GM18907 (cell line): Measurements from ENCODE around the gene IL17RE.

ENCODE experiments used
- ATAC-seq: cut with Tn5 transposase; IDR thresholded peaks from one replicate; pipeline ENCODE4 v1.9.1; 2021; ENCODE audit warnings: mild to moderate bottlenecking, moderate library complexity; ENCODE audit not compliant: unreplicated experiment

The IL17RE gene

DNA sequence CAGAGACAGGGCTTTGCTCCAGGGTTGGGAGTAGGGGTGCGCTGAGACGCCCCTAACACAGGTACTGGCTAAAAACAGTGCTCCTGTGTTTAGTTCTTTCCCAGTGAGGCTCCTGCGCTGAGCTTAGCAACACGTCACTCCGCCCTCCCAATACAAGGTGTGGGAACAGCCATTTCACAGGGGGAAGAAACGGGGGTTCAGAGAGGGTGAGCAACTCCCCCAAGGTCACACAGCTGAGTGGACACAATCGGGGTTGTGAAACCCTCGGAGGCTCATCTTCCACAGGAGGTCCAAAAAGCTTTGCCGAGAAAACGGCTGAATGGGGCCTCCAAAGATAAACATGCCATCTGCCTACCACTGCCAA lies 48.9 kb downstream of the IL17RE start:
- ATAC-seq, result peak; percentile 31

DNA sequence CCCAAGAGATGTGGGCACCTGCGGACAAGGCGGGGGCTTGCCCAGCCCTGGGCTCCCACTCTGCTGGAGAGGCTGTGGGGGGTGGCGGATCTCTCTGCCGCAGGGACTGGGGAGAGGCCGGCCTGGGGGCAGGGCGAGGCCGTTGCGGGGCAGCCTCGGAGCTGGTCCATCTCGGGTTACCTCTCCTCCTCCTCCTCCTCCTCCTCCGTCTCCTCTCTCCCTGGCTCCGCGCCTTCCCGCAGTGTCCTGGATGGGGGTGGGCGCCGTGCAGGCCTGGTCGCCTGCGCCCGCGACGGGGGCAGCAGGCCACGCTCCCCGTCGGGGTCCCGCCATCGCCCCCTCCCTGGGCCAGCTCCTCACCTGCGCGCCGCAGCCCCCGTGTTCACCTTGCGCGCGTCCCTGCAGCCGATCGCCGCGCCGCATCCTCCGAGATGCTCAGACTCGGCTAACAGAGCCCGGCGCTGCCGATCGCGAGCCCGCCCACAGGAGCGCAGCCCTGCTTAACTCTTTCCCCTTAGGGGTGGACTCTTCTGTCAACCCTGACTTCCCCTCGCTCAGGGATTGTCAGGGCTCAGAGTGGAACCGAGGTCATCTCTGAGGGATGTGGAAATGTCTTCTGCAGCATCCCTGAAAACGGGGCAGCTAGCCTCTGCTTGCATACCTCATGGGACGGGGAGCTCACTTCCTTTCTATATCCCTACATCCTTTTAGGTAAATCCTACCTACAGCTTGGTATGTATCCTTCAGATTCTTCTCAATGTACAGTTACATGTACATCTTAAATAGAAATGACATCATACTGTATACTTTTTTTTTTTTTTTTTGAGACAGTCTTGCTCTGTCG lies 49.5 kb downstream of the IL17RE start, which contains the start of gene PRRT3:
TSS of gene PRRT3 (minus strand) at position 447 of the 844 bp plus-strand sequence. CDS start 2,293 bp downstream, outside the sequence.
- peak; percentile 69 for ATAC-seq

GRCh38 chr3:9955067-9955502 lies 52.4 kb downstream of the IL17RE start:
- no peak for ATAC-seq

DNA sequence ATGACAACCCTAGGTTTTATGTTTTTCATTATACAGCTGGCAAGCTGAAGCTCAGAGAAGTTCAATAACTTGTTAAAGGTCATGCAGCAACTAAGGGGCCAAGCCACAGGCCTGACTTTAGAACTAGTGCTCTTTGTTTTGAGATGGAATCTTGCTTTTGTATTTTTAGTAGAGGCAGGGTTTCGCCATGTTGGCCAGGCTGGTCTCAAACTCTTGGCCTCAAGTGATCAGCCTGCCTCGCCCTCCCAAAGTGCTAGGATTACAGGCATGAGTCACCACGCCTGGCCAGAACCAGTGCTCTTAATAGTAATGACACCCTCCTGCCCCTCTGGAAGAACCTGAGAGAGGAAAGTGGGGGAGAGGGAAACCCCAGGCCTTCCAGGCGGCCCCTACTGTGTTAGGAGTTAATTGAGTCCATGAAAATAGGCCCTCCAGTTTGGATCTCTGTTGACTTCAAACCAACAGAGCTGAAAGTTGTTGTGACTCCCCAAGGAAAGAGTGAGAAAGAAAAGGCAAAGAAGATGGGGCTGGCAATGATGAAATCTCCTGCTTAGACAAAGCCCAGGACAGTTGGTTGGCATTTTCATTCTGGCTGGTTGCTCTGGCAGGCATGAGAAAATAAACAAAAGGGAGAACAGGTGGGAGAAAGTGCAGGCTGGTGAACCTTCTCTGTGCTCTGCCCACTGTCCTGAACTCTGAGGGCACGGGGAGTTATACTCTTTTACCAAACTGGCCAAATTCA lies 53.1 kb downstream of the IL17RE start:
- ATAC-seq, result no peak

GRCh38 chr3:9957214-9957613 lies 54.6 kb downstream of the IL17RE start:
- ATAC-seq, result no peak

GRCh38 chr3:9965200-9965875 lies 62.7 kb downstream of the IL17RE start:
- no peak for ATAC-seq
